Naive thymus-derived CD4-positive, alpha-beta T cell (primary cell): ENCODE measurements around the gene EPB42. TPM values are rescaled to one million over a fixed set of nuclear protein-coding genes. Genes with fewer than 3 reads are reported as not detected.

Experiments used
- ATAC-seq: fragments of 150-1000 bp; cut with Tn5 transposase; 2 replicates; pipeline ENCODE4 v1.10.0; 2021; ENCODE audit warnings: mild to moderate bottlenecking, moderate library complexity
- CTCF ChIA-PET: fragments of 350-600 bp; sonication (Branson Sonifier 250); formaldehyde crosslinking; loops from one replicate; lab custom pipeline; 2021; ENCODE audit warnings: antibody characterized with exemption; lab: Charles Lee
- POLR2A ChIA-PET: fragments of 350-600 bp; sonication (Branson Sonifier 250); formaldehyde crosslinking; loops from one replicate; lab custom pipeline; 2021; ENCODE audit warnings: antibody characterized with exemption, inconsistent platforms; lab: Charles Lee
- DNase-seq, 9 donors: peaks; one replicate each; pipeline versions ENCODE4 v3.0.0 to v3.0.0-alpha.2; 2020 to 2022; ENCODE audit warnings: mixed read lengths in 1 of 9
- H3K27ac ChIP-seq: one replicate; pipeline ENCODE4 v1.7.0; 2013; ENCODE audit warnings: mild to moderate bottlenecking, low read depth, low read length, moderate library complexity
- H3K27me3 ChIP-seq, 2 donors: one replicate each; pipeline ENCODE4 v1.7.0; 2013; ENCODE audit warnings: low read length in 2 of 2, mild to moderate bottlenecking in 2 of 2, moderate library complexity in 2 of 2; ENCODE audit not compliant: control insufficient read depth in 2 of 2, insufficient read depth in 2 of 2
- H3K36me3 ChIP-seq, 3 experiments: 1 replicate in 2 of 3; 2 replicates in 1 of 3; pipeline ENCODE4 v1.7.0; 2013; ENCODE audit warnings: low read length in 3 of 3, mild to moderate bottlenecking in 3 of 3, moderate library complexity in 1 of 3; ENCODE audit not compliant: insufficient read depth in 3 of 3, control insufficient read depth in 2 of 3
- H3K4me1 ChIP-seq, 2 donors: one replicate each; pipeline ENCODE4 v1.7.0; 2013; ENCODE audit warnings: low read length in 2 of 2, mild to moderate bottlenecking in 2 of 2, moderate library complexity in 1 of 2; ENCODE audit not compliant: control insufficient read depth in 2 of 2, insufficient read depth in 2 of 2
- H3K4me3 ChIP-seq: 2 replicates; pipeline ENCODE4 v1.7.0; 2013; ENCODE audit warnings: mild to moderate bottlenecking, low read length
- H3K9me3 ChIP-seq, 3 experiments: 1 replicate in 2 of 3; 2 replicates in 1 of 3; pipeline ENCODE4 v1.7.0; 2013; ENCODE audit warnings: low read length in 3 of 3; ENCODE audit not compliant: control insufficient read depth in 2 of 3
- H3K27ac Mint-ChIP-seq, 9 donors: one replicate each; pipeline ENCODE4 v1.8.0; 2020 to 2022; ENCODE audit warnings: mixed read lengths in 9 of 9, mild to moderate bottlenecking in 8 of 9, moderate library complexity in 5 of 9, inconsistent platforms in 2 of 9
- H3K27me3 Mint-ChIP-seq, 5 donors: one replicate each; pipeline ENCODE4 v1.8.0; 2021 to 2022; ENCODE audit warnings: mixed read lengths in 5 of 5, mild to moderate bottlenecking in 1 of 5
- H3K36me3 Mint-ChIP-seq, 5 donors: one replicate each; pipeline ENCODE4 v1.8.0; 2020 to 2022; ENCODE audit warnings: mixed read lengths in 5 of 5, mild to moderate bottlenecking in 3 of 5, inconsistent platforms in 1 of 5
- H3K4me1 Mint-ChIP-seq, 7 donors: one replicate each; pipeline ENCODE4 v1.8.0; 2020 to 2022; ENCODE audit warnings: mixed read lengths in 7 of 7, mild to moderate bottlenecking in 3 of 7, inconsistent platforms in 1 of 7
- H3K4me3 Mint-ChIP-seq, 10 donors: one replicate each; pipeline ENCODE4 v1.8.0; 2020 to 2022; ENCODE audit warnings: mild to moderate bottlenecking in 10 of 10, mixed read lengths in 10 of 10, moderate library complexity in 6 of 10, inconsistent platforms in 2 of 10
- H3K9me3 Mint-ChIP-seq, 11 donors: one replicate each; pipeline ENCODE4 v1.8.0; 2020 to 2022; ENCODE audit warnings: mixed read lengths in 11 of 11, mild to moderate bottlenecking in 4 of 11, inconsistent platforms in 1 of 11, moderate library complexity in 1 of 11
- intact Hi-C, 2 donors: fragments of 100-400 bp; cut with micrococcal nuclease; formaldehyde crosslinking; loops; one replicate each; pipeline ENCODE4 v1.15.1; 2023
- polyA plus RNA-seq, 2 donors: library from polyadenylated mRNA; unstranded; fragments of 300-500 nt; fragmentation: Illumina TruSeq; gene quantifications; one replicate each; pipeline ENCODE4 v1.2.3, GENCODE V29; 2021
- total RNA-seq, 6 experiments: library from RNA in 5 of 6; stranded (reverse) in 5 of 6; gene quantifications; 1 replicate in 5 of 6; 2 replicates in 1 of 6; pipeline ENCODE4 v1.2.3 and lab custom pipeline; 2021 to 2026

EPB42 gene
- total and polyA plus RNA-seq, 7 experiments from 2014 or later = not detected

- Histone ChIP-seq H3K4me1 (no peaks in the 10 kb centered on the region), H3K36me3 (no peaks in the 10 kb centered on the region), H3K4me3 (no peak overlapping the region), H3K27me3 (no peaks in the 10 kb centered on the region), H3K27ac (no peak overlapping the region), H3K9me3 (no peaks in the 10 kb centered on the region)
- peak overlapping the region in 2 of 9 donors; percentile 22 to 51 for H3K27ac Mint-ChIP-seq
- H3K4me1 Mint-ChIP-seq = peaks cover 0 to 1% (median 0%) of the 10 kb centered on the region in 7 donors
- ATAC-seq = no peak
- H3K9me3 Mint-ChIP-seq = peaks cover 0 to 1% (median 0%) of the 10 kb centered on the region in 11 donors
- no peak for DNase-seq
- no peaks in the 10 kb centered on the region for H3K36me3 Mint-ChIP-seq
- H3K4me3 Mint-ChIP-seq = peak overlapping the region in 1 of 10 donors; percentile 56
- ChIA-PET CTCF (no interaction called here), POLR2A (no interaction called here)
- intact Hi-C loops = no loop called here
- peaks cover 0 to 15% (median 6%) of the 10 kb centered on the region in 5 donors for H3K27me3 Mint-ChIP-seq
Measured at GRCh38 chr15:43214592-43215295, 6.1 kb downstream of the EPB42 start.

GRCh38 chr15:43214169-43214568 lies 6.6 kb downstream of the EPB42 start:
- Mint-ChIP-seq H3K27me3 (peaks cover 4 to 20% (median 11%) of the 10 kb centered on the region in 5 donors), H3K4me1 (peaks cover 0 to 1% (median 0%) of the 10 kb centered on the region in 7 donors), H3K4me3 (no peak overlapping the region), H3K9me3 (peaks cover 0 to 1% (median 0%) of the 10 kb centered on the region in 11 donors), H3K36me3 (no peaks in the 10 kb centered on the region), H3K27ac (no peak overlapping the region)
- intact Hi-C loops = no loop called here
- Histone ChIP-seq H3K4me1 (no peaks in the 10 kb centered on the region), H3K36me3 (no peaks in the 10 kb centered on the region), H3K9me3 (no peaks in the 10 kb centered on the region), H3K27me3 (no peaks in the 10 kb centered on the region), H3K4me3 (no peak overlapping the region), H3K27ac (no peak overlapping the region)
- POLR2A ChIA-PET = no interaction called here
- CTCF ChIA-PET = no interaction called here
- ATAC-seq (no peak), DNase-seq (no peak)

- ChIA-PET CTCF (no interaction called here), POLR2A (no interaction called here)
- intact Hi-C loops = no loop called here
- Histone ChIP-seq H3K27ac (no peak overlapping the region), H3K9me3 (no peaks in the 10 kb centered on the region), H3K27me3 (no peaks in the 10 kb centered on the region), H3K4me1 (no peaks in the 10 kb centered on the region), H3K4me3 (no peak overlapping the region), H3K36me3 (no peaks in the 10 kb centered on the region)
- H3K4me3 Mint-ChIP-seq = no peak overlapping the region
- H3K27ac Mint-ChIP-seq = no peak overlapping the region
- ATAC-seq (no peak), DNase-seq (no peak)
- no peaks in the 10 kb centered on the region for H3K36me3 Mint-ChIP-seq
- H3K4me1 Mint-ChIP-seq = peaks cover 0 to 1% (median 0%) of the 10 kb centered on the region in 7 donors
- peaks cover 0 to 1% (median 0%) of the 10 kb centered on the region in 11 donors for H3K9me3 Mint-ChIP-seq
- H3K27me3 Mint-ChIP-seq = peaks cover 11 to 26% (median 17%) of the 10 kb centered on the region in 5 donors
Measured at GRCh38 chr15:43213466-43213865, 7.4 kb downstream of the EPB42 start.

- POLR2A ChIA-PET = no interaction called here
- peaks cover 0 to 1% (median 0%) of the 10 kb centered on the region in 7 donors for H3K4me1 Mint-ChIP-seq
- intact Hi-C loops = no loop called here
- H3K9me3 Mint-ChIP-seq = peaks cover 0 to 1% (median 0%) of the 10 kb centered on the region in 11 donors
- no peak overlapping the region for H3K4me3 Mint-ChIP-seq
- Histone ChIP-seq H3K27ac (no peak overlapping the region), H3K4me1 (no peaks in the 10 kb centered on the region), H3K9me3 (no peaks in the 10 kb centered on the region), H3K4me3 (no peak overlapping the region), H3K36me3 (no peaks in the 10 kb centered on the region), H3K27me3 (no peaks in the 10 kb centered on the region)
- H3K36me3 Mint-ChIP-seq = no peaks in the 10 kb centered on the region
- CTCF ChIA-PET = no interaction called here
- ATAC-seq (no peak), DNase-seq (no peak)
- no peak overlapping the region for H3K27ac Mint-ChIP-seq
- H3K27me3 Mint-ChIP-seq = peaks cover 12 to 31% (median 20%) of the 10 kb centered on the region in 5 donors
Measured at GRCh38 chr15:43212951-43213350, 7.9 kb downstream of the EPB42 start.

- no peaks in the 10 kb centered on the region for H3K9me3 ChIP-seq
- no peak overlapping the region for H3K4me3 Mint-ChIP-seq
- H3K27ac Mint-ChIP-seq = no peak overlapping the region
- ChIA-PET CTCF (no interaction called here), POLR2A (no interaction called here)
- H3K4me1 ChIP-seq = no peaks in the 10 kb centered on the region
- no peak overlapping the region for H3K27ac ChIP-seq
- intact Hi-C loops = no loop called here
- DNase-seq (no peak), ATAC-seq (no peak)
- no peaks in the 10 kb centered on the region for H3K27me3 ChIP-seq
- no peak overlapping the region for H3K4me3 ChIP-seq
- H3K36me3 Mint-ChIP-seq = no peaks in the 10 kb centered on the region
- H3K4me1 Mint-ChIP-seq = peaks cover 0 to 1% (median 0%) of the 10 kb centered on the region in 7 donors
- no peaks in the 10 kb centered on the region for H3K36me3 ChIP-seq
- H3K9me3 Mint-ChIP-seq = peaks cover 0 to 1% (median 0%) of the 10 kb centered on the region in 11 donors
- peaks cover 14 to 33% (median 23%) of the 10 kb centered on the region in 5 donors for H3K27me3 Mint-ChIP-seq
Measured at GRCh38 chr15:43212299-43212698, 8.5 kb downstream of the EPB42 start.

- no peaks in the 10 kb centered on the region for H3K36me3 ChIP-seq
- peaks cover 0 to 1% (median 0%) of the 10 kb centered on the region in 11 donors for H3K9me3 Mint-ChIP-seq
- no peak overlapping the region for H3K4me3 Mint-ChIP-seq
- ChIA-PET POLR2A (no interaction called here), CTCF (interaction anchor here (1.1 kb wide), 1 partner anchor 14 kb away, joined by 8 read pairs; no protein-coding TSS in a partner anchor)
- no peaks in the 10 kb centered on the region for H3K36me3 Mint-ChIP-seq
- H3K9me3 ChIP-seq = no peaks in the 10 kb centered on the region
- H3K27ac Mint-ChIP-seq = no peak overlapping the region
- intact Hi-C loops = no loop called here
- H3K27me3 ChIP-seq = no peaks in the 10 kb centered on the region
- ATAC-seq = no peak
- no peak for DNase-seq
- H3K4me1 Mint-ChIP-seq = peaks cover 0 to 1% (median 0%) of the 10 kb centered on the region in 7 donors
- H3K4me3 ChIP-seq = no peak overlapping the region
- peaks cover 11 to 33% (median 23%) of the 10 kb centered on the region in 5 donors for H3K27me3 Mint-ChIP-seq
- H3K4me1 ChIP-seq = no peaks in the 10 kb centered on the region
- no peak overlapping the region for H3K27ac ChIP-seq
Measured at GRCh38 chr15:43211224-43211735, 9.5 kb downstream of the EPB42 start.
